ENCODE results near the gene B3GALNT1.

B3GALNT1 gene

DNA sequence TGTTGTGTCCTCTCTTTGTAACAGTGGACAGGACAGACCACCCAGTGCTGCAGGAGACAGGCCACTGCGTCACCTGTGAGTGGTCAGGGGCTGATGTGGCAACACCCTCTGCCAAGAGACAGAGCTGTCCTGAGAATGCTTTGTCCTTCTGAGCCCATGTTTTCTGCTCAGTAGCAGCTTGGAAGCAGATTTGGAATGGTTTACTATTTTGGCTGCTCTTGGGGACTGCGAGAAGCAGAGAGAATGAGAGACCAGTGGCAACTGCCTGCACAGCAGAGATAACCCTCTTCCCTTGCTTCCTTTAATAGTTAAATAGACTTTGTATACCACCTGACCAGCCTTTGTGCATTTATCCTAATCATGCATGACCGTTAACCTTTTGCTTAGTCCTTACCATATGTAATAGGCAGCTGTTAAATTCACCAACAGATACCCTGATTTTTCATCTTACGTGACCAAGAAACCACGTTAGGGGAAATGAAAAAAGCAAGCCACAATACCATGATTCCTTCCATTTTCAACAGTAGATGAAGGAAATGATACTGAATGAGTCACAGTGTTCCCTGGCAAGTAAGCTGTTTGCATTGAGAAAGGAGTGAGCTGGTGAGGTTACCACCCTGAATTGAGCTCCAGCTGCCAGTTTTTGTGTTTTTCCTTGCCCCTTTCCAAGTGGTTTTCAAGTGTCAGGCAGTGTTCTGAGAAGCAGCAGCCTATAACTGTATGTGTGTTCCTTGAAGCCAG lies 35.5 kb downstream of the B3GALNT1 start:
- H3K27me3 ChIP-seq (replicated peaks; ENCODE audit: control insufficient read depth, insufficient read depth, low read length): no peaks in the 10 kb centered on the region
- DNase-seq (ENCODE audit: extremely low read depth, insufficient read length): peak; percentile 77
- H3K36me3 ChIP-seq (ENCODE audit: control insufficient read depth, insufficient read depth, low read length): no peaks in the 10 kb centered on the region
- no peak overlapping the region; the same call in 1 of the 2 replicates for H3K4me3 ChIP-seq (replicated peaks; ENCODE audit: low read depth, low read length)
- TF ChIP-seq, protein P1, sequence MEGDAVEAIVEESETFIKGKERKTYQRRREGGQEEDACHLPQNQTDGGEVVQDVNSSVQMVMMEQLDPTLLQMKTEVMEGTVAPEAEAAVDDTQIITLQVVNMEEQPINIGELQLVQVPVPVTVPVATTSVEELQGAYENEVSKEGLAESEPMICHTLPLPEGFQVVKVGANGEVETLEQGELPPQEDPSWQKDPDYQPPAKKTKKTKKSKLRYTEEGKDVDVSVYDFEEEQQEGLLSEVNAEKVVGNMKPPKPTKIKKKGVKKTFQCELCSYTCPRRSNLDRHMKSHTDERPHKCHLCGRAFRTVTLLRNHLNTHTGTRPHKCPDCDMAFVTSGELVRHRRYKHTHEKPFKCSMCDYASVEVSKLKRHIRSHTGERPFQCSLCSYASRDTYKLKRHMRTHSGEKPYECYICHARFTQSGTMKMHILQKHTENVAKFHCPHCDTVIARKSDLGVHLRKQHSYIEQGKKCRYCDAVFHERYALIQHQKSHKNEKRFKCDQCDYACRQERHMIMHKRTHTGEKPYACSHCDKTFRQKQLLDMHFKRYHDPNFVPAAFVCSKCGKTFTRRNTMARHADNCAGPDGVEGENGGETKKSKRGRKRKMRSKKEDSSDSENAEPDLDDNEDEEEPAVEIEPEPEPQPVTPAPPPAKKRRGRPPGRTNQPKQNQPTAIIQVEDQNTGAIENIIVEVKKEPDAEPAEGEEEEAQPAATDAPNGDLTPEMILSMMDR (IDR thresholded peaks at IDR 0.05; ENCODE audit: insufficient read depth, low read length, poor library complexity, severe bottlenecking): no peak

DNA sequence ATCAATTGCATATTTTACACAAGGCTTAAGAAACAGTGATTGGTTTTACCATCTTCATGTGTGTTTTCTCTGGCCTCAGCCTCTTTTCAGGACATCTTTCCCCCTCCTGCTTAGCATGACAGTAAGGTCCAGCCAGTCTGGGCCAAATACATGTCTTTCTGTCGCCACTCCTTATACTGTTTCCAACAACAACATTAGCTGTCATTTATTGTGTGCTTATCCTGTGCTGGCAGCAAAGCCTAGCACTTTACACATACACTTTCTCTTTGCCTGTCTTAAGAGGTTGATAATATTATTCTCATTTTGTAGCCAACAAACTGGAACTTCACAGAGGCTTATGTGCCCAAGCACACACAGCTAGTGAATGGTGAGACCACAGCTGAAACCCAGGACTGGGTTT lies 37.8 kb downstream of the B3GALNT1 start:
- DNase-seq (ENCODE audit: extremely low read depth, insufficient read length): no peak
- no peak overlapping the region for H3K4me3 ChIP-seq (replicated peaks; ENCODE audit: low read depth, low read length)
- no peaks in the 10 kb centered on the region for H3K27me3 ChIP-seq (replicated peaks; ENCODE audit: control insufficient read depth, insufficient read depth, low read length)
- TF ChIP-seq, protein P1 (IDR thresholded peaks at IDR 0.05; ENCODE audit: insufficient read depth, low read length, poor library complexity, severe bottlenecking): no peak
- H3K36me3 ChIP-seq (ENCODE audit: control insufficient read depth, insufficient read depth, low read length): no peaks in the 10 kb centered on the region

DNA sequence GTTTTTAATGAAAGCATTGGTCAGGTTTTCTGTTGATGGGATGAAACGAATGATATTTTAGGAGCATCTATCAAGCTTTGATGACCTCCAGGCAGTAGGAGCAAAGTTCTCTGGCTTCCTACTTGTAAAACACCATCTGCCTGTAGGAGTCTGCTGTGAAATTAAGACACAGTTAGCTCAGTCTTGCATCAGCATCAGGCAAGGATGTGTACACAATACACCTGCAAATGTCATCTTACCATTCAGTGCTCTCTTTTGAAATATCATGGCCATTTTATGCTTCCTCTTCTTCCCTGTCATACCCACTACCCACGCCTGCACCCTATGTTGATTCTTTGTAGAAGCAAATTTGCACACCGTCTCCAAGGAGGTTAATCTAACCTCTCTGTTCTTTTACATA lies 38.2 kb downstream of the B3GALNT1 start:
- no peaks in the 10 kb centered on the region for H3K36me3 ChIP-seq (ENCODE audit: control insufficient read depth, insufficient read depth, low read length)
- TF ChIP-seq, protein P1 (IDR thresholded peaks at IDR 0.05; ENCODE audit: insufficient read depth, low read length, poor library complexity, severe bottlenecking): no peak

DNA sequence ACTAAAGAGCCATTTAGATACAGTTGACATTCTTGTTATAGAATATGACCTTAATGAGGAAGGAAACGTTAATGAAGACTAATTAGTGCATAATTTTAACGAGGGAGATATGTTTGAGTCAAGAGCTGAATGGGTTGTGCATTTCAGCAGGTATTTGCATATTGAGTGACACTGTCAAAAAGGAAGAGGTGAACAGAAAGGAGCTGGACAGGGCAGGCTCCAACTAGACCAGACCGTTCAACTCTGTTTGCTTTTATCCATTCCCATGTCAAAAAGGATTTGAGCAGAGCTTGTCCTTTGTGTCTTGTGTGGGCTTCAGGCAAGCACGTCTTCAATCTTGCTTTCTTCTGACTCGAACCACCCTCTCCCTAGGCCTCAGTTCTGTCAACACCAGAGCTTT lies 40.7 kb downstream of the B3GALNT1 start:
- TF ChIP-seq, protein P1 (IDR thresholded peaks at IDR 0.05; ENCODE audit: insufficient read depth, low read length, poor library complexity, severe bottlenecking): no peak
- Histone ChIP-seq H3K4me3 (replicated peaks; ENCODE audit: low read depth, low read length) (no peak overlapping the region), H3K27me3 (replicated peaks; ENCODE audit: control insufficient read depth, insufficient read depth, low read length) (no peaks in the 10 kb centered on the region), H3K36me3 (ENCODE audit: control insufficient read depth, insufficient read depth, low read length) (no peaks in the 10 kb centered on the region)
- no peak for DNase-seq (ENCODE audit: extremely low read depth, insufficient read length)

More for the DNA sequence above, 38.2 kb downstream of the B3GALNT1 start:
- no peak overlapping the region for H3K4me3 ChIP-seq (replicated peaks; ENCODE audit: low read depth, low read length)
- no peak for DNase-seq (ENCODE audit: extremely low read depth, insufficient read length)
- H3K27me3 ChIP-seq (replicated peaks; ENCODE audit: control insufficient read depth, insufficient read depth, low read length): no peaks in the 10 kb centered on the region

DNA sequence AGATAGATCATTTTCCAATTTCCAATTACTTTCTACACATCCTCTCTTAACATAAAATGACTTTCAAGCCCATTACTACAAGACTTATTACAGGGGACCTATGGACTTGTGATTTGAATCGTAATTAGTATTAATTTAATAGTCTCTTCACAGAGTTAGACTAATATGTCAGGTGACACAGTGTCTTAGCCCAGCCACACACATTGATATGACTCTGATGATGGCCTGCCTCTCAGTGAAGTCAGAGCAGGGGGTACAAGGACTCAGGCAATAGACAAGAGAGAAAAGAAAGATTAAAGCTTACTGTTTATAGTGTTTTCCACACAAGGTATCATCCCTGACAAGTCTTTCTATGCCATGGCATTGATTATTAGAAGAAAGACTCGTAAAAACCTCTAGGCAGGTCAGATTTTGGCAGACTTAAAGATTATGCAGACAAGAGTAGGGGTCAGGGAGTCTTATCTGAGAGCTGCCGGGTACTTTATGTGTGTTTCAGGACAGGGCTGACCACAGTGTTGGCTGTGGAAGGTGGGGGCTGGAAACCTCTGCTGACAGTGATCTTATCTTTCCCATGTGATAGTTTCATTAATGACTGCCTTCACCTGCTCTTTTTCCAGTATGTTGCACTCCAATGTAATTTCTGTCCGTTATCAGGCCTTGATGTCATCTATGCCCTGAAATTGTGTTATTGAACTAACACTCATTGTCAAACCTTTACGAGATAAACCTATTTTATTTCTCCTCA lies 50.1 kb downstream of the B3GALNT1 start:
- DNase-seq (ENCODE audit: extremely low read depth, insufficient read length): no peak
- Histone ChIP-seq H3K27me3 (replicated peaks; ENCODE audit: control insufficient read depth, insufficient read depth, low read length) (no peaks in the 10 kb centered on the region), H3K36me3 (ENCODE audit: control insufficient read depth, insufficient read depth, low read length) (no peaks in the 10 kb centered on the region), H3K4me3 (replicated peaks; ENCODE audit: low read depth, low read length) (no peak overlapping the region)
- TF ChIP-seq, protein P1 (IDR thresholded peaks at IDR 0.05; ENCODE audit: insufficient read depth, low read length, poor library complexity, severe bottlenecking): no peak
